Fibroblast of lung (primary cell): ENCODE measurements around the gene EXOC6B.

Source experiments
- CTCF ChIP-seq, 2 donors: IDR thresholded peaks in 1 of 2; conservative IDR thresholded peaks in 1 of 2; 1 replicate in 1 of 2; 2 replicates in 1 of 2; pipeline ENCODE4 v1.5.1; 2011 to 2012; ENCODE audit warnings: low read length in 2 of 2, control low read depth in 1 of 2, inconsistent platforms in 1 of 2, low read depth in 1 of 2, mild to moderate bottlenecking in 1 of 2
- EZH2 ChIP-seq: IDR thresholded peaks from 2 replicates; pipeline ENCODE4 v1.5.1; 2012; ENCODE audit warnings: low read length, control low read depth, mild to moderate bottlenecking; ENCODE audit errors: missing control alignments

- TF ChIP-seq CTCF (conservative IDR thresholded peaks at IDR 0.05 in 1 of 2, IDR thresholded peaks at IDR 0.05 in 1 of 2; ENCODE audit: low read depth in 1 of 2, low read length in 2 of 2) (no peak), EZH2 (no peak)
Observed at GRCh38 chr2:72539071-72539552, 286.7 kb downstream of the EXOC6B start.
